GM19025 (cell line): Measurements from ENCODE around the gene CLN6.
"Not testable (repeated sequence)": the region's sequence is repeated elsewhere in the genome, so short reads cannot be mapped to it uniquely, and the experiment has no call there.

Source experiments
- ATAC-seq: cut with Tn5 transposase; IDR thresholded peaks from one replicate; pipeline ENCODE4 v1.9.1; 2021; ENCODE audit warnings: mild to moderate bottlenecking, low read depth, moderate library complexity; ENCODE audit not compliant: unreplicated experiment

The CLN6 gene

DNA sequence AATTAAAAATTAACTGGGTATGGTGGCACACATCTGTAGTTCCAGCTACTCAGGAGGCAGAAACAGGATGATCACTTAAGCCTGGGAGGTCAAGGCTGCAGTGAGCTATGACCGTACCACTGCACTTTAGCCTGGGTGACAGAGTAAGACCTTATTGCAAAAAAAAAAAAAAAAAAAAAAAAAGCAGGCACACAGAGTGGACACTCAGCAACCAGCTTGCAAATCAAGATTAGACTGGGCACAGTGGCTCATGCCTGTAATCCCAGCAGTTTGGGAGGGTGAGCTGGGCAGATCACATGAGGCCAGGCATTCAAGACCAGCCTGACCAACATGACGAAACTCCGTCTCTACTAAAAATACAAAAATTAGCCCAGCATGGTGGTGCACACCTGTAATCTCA is 5.4 kb downstream of the CLN6 start:
- ATAC-seq, result no peak

DNA sequence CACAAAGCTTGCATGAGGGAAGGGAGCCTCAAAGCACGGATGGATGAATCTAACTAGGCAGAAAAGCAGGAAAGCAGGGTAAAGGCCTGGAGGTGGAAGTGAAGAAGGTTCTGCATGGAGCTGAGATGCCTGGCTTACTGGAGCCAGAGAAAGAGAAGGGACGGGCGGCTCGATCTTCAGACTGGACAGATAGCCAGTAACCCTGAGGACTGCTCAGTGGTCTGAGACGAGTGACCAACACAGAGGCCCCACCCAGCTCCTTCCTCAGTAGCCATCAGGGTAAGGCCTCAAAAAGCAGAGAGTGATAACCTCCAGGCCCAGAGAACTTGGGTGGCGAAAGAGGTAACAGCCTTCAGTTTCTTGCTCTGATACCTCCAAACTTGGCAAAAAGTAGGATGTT is 6.4 kb downstream of the CLN6 start:
- no peak for ATAC-seq

GRCh38 chr15:68222432-68222743 is 7.1 kb downstream of the CLN6 start:
- ATAC-seq, result not testable (repeated sequence)

GRCh38 chr15:68221530-68222431 is 7.7 kb downstream of the CLN6 start:
- ATAC-seq, result not testable (repeated sequence)

DNA sequence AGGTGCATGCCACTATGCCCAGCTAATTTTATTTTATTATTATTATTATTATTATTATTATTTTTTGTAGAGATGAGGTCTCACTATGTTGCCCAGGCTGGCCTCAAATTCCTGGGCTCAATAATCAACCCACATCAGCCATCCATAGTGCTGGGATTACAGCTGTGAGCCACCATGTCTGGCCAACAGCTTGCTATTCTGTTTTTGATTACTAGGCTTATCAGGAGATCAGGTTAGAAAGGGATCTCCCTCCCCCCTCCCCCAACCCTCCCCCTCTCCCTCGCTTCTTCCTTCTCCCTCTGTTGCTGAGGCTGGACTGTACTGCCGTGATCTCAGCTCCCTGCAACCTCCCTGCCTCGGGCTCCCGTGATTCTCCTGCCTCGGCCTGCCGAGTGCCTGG is 8.6 kb downstream of the CLN6 start:
- ATAC-seq, result no peak

- no peak for ATAC-seq
Observed at GRCh38 chr15:68220489-68220888, 9.0 kb downstream of the CLN6 start.

- no peak for ATAC-seq
Observed at GRCh38 chr15:68218847-68219798, 10.4 kb downstream of the CLN6 start.

DNA sequence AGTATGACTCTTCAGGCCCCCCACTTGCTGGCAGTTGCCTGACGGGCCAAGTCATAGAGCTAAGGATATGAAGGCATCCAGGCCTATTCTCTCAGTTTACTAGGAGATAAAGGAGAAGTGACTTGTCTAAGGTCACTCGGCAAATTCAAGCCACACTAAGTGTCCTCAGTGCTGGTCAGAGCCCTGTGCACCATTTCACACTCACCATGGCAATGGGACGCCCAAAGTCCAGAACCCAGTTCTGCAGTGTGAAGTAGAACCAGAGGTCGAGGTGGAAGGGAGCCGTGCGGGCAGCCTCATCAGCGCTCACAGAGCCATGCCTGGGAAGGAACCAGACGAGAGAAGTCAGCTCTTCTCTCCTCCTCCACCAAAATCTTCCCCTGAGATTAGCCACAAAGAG is 11.2 kb downstream of the CLN6 start:
- no peak for ATAC-seq

DNA sequence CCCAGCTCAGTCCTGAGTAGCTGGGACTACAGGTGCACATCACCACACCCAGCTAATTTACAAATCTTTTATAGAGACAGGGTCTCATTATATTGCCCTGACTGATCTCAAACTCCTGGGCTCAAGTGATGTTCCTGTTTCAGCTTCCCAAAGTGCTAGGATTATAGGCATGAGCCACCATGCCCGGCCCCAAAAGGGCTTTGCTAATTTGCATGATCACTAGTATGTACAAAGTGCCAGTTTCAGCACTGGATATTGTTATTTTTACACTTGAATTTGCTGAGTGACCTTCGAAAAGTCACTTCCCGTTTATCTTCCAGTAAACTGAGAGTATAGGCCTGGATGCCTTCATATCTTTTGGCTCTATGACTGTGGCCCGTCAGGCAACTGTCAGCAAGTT is 12.2 kb downstream of the CLN6 start:
- no peak for ATAC-seq

GRCh38 chr15:68214838-68215254 is 14.7 kb downstream of the CLN6 start:
- no peak for ATAC-seq

- no peak for ATAC-seq
Observed at GRCh38 chr15:68213991-68214837, 15.3 kb downstream of the CLN6 start.

DNA sequence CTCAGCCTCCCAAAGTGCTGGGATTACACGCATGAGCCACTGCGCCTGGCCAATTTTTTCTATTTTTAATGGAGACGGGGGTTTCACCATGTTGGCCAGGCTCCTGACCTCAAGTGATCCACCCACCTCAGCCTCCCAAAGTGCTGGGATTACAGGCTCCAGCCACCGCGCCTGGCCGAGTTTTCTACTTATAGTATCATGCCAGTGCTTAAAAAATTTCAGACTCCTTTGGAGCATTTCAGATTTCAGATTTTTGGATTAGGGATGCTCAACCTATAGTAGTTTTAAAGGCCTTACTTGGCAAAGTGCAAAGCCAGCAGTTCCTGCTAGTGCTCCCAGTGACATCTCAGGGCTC is 16.1 kb downstream of the CLN6 start:
- not testable (repeated sequence) for ATAC-seq

- no peak for ATAC-seq
Observed at GRCh38 chr15:68211656-68212320, 17.7 kb downstream of the CLN6 start.

- ATAC-seq, result no peak
Observed at GRCh38 chr15:68210821-68211655, 18.5 kb downstream of the CLN6 start.

DNA sequence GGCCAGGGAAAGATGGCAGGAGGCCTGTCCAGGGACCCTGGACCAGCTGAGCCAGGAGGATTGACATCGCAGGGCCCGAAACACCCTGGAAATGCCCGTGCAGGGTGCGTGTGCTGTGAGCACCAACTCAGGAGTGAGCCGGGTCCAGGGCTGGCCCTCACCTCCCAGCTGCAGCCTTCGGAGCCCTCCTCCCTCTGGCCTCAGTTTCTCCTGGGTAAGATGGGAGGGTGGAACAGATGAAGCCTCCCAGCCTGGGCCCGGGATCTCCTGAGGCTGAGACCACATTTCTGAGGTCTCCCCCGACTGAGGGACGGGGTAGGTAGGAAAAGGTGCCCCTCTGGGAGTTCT is 19.1 kb downstream of the CLN6 start:
- ATAC-seq, result no peak

DNA sequence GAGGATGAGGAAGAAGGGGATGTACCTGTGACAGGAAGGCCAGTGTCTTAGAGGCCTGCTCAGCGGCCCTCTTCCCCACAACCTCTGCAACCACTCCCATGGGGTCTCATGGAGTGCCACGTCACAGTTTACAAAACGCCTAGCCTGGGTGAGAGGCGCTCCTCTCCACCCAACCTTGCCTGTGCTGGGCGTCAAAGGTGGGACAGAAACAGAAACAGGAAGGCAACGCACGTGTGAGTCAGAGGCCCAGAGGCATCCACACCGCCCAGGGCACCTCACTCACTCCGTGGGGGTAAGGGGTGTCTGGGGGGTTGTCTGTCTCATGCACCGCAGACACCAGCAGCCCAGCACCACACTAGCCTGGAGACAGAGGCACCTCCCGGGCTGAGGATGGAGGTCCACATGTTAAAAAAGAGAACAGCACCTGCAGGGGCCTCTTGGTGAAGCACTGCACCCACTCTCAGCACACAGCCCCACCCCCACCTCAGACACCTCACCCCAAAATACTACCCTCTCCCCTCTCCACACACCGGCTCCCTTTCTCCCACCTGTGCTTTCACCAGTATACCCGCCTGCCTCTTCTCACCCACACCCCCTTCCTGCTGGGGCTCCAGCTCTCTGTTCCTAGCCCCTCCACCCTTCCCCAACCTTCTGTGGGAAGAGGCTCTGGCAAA is 19.7 kb downstream of the CLN6 start:
- no peak for ATAC-seq

- ATAC-seq, result no peak
Observed at GRCh38 chr15:68209272-68209671, 20.3 kb downstream of the CLN6 start.

- no peak for ATAC-seq
Observed at GRCh38 chr15:68208636-68209240, 20.8 kb downstream of the CLN6 start.
